ENCODE measurements around the gene KDM4D.

- no peak for TF ChIP-seq CTCF (IDR thresholded peaks at IDR 0.05)
- TF ChIP-seq POLR2A (IDR thresholded peaks at IDR 0.05), result no peak
- TF ChIP-seq EP300 (IDR thresholded peaks at IDR 0.05), result no peak
Measured at GRCh38 chr11:94924171-94924572, 49.3 kb upstream of the KDM4D start.

Measured in suprapubic skin (tissue), 3 donors.